ENCODE measurements around the gene KNDC1.

The KNDC1 gene

DNA sequence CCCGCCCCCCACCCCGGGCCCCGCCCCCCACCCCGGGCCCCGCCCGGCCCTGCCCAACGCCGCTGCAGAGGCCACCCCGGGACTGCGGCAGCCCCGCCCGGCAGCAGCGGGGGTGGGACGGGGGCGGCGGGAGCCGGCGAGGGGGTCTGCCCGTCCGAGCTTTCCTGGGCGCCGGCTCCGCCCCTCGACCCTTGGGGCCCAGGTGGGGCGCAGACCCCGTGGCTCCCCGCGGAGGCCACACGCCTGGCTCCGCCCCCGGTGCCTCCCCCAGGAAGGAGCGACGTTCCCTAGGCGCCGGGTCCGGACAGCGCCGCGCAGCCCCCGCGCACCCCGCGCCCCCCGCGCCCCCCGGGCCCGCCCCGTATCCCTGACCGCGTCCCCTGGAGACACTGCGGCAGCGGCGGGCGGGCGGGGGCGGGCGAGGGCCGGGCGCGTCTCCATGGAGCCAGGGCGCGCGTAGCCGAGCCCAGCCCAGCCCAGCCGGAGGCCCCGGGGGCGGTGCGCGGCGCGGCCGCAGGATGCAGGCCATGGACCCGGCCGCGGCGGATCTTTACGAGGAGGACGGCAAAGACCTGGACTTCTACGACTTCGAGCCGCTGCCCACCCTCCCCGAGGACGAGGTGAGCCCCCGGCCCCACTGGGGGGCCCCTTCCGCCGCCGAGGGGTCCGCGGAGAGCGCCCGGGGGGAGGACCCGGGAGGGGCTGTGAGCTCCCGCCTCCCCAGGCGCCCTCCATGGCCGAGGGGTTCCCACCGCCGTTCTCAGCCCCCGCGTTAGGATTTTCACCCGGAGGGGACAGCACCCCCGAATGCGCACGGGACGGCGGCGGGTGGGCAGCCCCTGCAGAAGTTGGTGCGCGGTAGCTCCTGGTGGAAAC is at the start of gene KNDC1:
Gene KNDC1 (plus strand): TSS at position 270 of the 876 bp plus-strand sequence. CDS start 249 bp downstream, at position 519.
- peak in 3 of 58 donors; percentile 16 to 67 (median 18) for DNase-seq

- DNase-seq, result no peak
Observed at GRCh38 chr10:133110609-133111275, 49.3 kb upstream of the KNDC1 start.

DNA sequence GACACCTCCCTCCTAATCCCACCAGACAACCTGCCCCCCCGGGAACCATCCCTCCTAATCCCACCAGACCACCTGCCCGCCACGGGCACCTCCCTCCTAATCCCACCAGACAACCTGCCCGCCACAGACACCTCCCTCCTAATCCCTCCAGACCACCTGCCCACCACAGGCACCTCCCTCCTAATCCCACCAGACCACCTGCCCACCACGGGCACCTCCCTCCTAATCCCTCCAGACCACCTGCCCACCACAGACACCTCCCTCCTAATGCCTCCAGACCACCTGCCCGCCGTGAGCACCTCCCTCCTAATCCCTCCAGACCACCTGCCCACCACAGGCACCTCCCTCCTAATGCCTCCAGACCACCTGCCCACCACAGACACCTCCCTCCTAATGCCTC is 48.4 kb upstream of the KNDC1 start:
- peak in 6 of 58 donors; percentile 19 to 54 (median 44) for DNase-seq

DNA sequence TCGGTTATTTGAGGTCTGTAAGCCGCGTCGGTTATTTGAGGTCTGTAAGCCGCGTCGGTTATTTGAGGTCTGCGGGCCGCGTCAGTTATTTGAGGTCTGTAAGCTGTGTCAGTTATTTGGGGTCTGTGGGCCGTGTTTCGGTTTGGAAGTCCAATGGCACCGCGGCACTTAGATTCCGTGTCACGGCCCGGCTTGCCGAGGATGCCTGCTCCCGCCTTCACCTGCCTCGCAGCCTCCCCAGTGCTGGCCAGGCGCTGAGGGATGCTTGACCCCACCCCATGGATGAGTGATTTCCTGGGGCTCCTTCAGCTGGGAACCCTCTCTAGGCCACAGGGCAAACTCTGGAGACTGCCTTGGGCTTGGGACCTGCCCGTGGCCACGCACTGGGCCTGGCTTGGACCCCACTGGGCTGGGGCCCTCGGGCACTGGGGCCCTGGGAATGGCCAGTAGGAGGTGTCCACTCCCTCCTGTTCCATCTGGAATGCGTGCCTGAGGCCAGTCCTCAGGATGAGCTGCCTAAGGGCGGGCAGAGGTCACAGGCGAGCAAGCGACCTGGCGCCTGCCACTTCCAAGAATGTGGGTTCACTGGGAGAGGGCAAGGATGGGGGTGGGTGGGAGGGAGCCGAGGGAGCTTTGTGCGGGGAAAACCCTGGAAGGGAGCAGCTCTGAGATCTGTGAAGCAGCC is 46.7 kb upstream of the KNDC1 start:
- no peak for DNase-seq

DNA sequence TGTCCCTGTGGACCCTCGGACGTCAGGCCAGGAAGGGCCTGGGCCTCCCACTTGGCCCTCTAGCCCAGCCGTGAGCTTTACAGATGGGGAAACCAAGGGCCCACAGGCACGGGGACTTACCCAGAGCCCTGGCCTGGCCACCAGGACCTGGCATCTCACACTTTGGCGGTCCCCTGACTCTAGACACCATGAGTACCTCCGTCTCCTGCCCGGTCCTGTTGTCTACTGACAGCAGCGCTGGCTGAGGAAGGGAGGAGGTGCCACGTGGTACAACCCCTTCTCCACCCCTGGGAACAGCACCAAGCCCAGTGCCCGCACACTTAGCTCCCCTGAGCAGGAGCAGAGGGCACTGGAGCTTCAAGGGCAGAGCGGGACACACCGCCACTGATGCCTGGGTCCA is 46.2 kb upstream of the KNDC1 start:
- no peak for DNase-seq

- no peak for DNase-seq
Observed at GRCh38 chr10:133114251-133114650, 45.8 kb upstream of the KNDC1 start.

DNA sequence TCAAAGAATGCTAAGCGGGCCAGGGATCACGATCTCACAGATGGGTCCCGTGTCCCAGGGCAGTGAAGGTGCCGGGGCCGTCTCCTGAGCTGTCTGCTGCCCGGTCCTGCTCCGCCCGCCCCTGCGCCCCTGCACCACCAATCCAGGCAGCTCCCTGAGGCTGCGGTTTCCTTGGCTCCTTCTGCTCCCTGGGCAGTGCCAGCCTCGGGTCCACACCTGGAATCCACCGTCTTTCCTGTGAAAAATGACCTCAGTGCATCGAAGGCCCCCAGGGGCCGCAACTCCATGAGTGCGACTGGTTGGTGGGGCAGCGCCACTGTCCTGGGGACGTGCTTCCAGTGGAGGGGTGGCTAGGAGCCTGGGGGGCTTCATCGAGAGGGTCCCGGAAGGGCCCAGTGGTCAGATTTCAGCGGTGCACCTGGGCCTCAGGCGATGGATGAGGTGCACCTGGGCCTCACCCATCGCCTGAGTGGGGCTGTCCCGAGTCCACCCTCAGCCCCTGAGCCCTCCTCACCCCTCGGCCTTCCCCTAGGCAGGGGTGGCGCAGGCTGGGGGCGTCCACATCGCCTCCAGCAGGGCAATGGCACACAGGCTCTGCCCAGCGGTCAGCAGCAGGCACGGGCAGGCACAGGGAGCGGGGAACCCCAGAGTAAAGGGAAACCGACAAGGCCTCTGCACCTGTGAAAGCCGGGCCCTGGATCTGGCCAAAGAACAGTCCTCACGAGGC is 45.1 kb upstream of the KNDC1 start:
- DNase-seq, result no peak

- DNase-seq, result no peak
Observed at GRCh38 chr10:133115453-133115842, 44.6 kb upstream of the KNDC1 start.

DNA sequence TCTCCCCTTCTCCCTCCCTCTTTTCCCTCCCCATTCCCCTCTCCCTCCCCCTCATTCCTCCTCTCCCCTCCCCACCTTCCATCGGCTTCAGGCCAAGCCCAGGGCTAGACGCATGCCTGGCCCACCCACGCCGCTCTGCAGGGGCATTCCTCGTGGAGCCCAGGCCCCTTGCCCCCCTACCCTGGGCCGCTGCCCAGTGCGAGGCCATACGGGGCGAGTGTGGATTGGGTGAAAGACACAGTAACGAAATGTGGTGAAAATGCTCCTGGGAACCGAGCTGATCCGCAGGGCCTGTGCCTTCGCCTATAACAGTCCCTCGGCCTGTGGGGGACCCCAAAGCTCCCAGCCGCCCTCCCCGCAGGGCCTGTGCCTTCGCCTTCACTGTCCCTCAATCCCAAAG is 44.0 kb upstream of the KNDC1 start:
- no peak for DNase-seq

GRCh38 chr10:133116455-133116854 is 43.6 kb upstream of the KNDC1 start:
- no peak for DNase-seq

- no peak for DNase-seq
Observed at GRCh38 chr10:133117036-133117687, 42.9 kb upstream of the KNDC1 start.

DNA sequence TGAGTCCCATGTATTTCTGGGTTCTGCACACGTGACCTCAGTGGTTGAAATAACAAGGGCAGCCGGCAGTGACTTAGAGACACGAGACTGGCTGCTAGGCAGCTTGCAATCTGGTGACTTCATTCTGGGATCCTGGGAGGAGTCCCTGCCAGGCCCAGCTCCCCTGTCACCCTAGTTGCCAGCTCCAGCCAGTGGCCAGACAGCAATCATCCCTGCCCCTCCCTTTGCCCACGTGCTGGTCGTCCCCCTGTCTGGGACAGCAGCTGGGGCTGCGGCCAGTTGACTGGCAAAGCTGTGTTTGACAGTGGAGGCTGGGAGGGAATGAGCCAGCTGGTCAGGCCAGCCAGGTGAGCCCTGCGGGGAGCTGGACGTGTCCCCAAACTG is 42.3 kb upstream of the KNDC1 start:
- no peak for DNase-seq

DNA sequence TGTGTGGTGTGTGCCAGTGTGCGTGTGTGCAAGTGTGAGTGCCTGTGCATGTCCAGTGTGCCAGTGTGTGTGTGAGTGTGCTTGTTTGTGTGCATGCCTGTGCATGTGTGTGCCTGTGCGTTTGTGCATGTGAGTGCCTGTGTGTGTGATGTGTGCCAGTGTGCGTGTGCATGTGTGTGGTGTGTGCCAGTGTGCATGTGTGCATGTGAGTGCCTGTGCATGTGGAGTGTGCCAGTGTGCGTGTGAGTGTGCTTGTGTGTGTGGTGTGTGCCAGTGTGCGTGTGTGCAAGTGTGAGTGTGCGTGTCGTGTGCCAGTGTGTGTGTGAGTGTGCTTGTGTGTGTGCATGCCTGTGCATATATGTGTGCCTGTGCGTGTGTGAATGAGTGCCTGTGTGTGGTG is 38.5 kb upstream of the KNDC1 start:
- no peak for DNase-seq

DNA sequence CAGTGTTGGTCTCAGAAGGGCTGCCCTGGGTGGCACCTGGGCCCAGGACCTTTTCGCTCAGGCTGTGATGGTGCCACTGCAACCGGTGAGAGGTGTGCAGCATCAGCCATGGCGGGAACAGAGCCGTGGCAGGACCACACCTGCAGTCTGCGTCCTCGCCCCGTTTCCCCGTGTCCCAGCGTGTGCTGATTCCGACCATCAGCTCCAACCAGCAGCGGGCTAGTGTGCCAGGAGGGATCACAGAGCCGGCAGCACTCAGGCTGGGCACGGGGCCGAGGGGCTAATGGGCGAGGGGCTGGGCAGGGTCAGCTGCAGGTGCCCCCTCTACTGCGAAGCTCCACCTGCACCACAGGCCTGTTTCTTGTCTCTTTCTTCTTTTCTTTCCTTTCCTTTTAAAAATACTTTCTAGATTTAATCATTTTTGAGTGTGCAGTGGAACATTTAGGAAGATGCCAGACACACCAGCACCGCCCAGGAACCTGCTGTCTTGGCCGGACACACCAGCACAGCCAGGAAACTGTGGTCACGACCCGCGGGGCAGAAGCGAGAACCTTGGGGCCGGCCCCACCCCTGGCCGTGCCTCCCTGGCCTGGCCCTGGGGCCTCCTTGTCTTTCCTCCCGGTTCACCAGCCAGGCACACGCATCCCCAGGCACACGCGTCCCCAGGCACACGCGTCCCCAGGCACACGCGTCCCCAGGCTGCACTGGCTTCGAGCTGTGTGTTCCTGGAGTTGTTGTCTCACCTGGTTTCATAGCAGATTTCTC is 37.7 kb upstream of the KNDC1 start:
- DNase-seq, result no peak

- no peak for DNase-seq
Observed at GRCh38 chr10:133123050-133123745, 36.8 kb upstream of the KNDC1 start.

GRCh38 chr10:133123746-133124356 is 36.2 kb upstream of the KNDC1 start:
- DNase-seq, result no peak

DNA sequence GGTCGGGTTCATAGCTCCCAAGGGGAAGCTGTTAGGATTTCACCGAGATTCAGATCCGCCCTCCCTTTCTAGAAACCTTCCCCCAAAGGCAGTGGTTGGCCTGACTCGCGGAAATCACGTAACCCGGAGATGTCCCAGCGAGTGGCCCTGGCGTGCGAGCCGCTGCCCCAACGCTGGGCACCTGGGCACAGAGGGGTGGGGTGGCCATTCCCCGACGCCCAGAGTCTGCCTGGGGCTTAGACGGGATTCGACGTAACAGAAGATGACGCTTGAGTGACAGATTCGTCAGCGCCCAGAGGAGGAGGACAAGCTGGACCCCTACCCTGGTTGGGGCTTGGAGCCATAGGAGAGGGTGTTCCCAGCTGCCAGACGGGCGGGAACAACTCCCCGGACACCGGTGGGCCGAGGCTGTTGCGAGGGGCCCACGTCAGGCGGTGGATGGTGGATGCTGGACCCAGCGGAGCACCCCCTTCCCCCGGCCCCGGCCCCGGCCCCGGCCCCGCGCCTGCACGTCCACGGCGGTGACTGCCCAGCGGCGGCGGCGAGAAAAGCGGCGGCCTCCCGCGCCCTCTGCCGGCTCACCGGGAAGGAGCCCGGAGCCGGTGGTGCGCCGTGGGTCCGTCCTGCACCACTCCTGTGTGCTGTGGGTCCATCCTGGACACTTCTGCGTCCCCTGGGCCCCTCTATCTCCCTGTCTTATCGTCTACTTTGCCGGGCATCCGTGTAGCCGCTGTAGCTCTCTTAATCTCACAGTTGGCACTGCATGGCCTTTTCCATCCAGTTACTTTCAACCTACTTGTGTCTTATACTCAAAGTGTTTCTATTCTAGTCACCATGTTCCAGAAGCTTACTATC is 35.4 kb upstream of the KNDC1 start:
- DNase-seq, result peak in 10 of 58 donors; percentile 5 to 48 (median 18)

DNA sequence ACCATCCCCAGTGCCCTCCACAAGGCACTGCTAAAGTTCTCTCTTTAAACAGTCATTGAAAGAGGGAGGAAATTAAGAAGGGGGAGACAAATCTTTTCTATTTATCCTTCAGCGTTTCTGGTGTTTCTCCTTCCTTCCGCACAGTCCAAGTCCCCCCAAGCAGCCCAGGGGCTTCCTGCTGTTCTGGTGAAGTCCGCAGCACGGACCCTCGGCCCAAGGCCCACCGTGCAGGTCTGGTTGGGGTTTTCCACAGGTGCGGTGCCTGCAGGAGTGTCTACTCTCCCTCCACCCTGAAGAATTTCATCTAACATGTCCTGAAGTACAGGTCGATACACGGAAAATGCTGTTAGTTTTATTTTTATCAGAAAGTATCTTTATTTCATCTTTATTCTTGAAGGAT is 34.1 kb upstream of the KNDC1 start:
- no peak for DNase-seq

Data from anterior cingulate cortex (tissue), 58 donors.